HG03103 (cell line): ENCODE data around the gene PIP5K1B.
A peak's percentile ranks its signal among the peaks of the same experiment; 100 is the strongest.

Experiments
- ATAC-seq: cut with Tn5 transposase; IDR thresholded peaks from one replicate; pipeline ENCODE4 v1.9.1; 2021; ENCODE audit warnings: low read depth; ENCODE audit not compliant: unreplicated experiment

Gene PIP5K1B

GRCh38 chr9:68941780-68942459 lies 236.9 kb downstream of the PIP5K1B start:
- ATAC-seq, result no peak

- no peak for ATAC-seq
These were observed 237.8 kb downstream of the PIP5K1B start for GRCh38 chr9:68942790-68943189.

DNA sequence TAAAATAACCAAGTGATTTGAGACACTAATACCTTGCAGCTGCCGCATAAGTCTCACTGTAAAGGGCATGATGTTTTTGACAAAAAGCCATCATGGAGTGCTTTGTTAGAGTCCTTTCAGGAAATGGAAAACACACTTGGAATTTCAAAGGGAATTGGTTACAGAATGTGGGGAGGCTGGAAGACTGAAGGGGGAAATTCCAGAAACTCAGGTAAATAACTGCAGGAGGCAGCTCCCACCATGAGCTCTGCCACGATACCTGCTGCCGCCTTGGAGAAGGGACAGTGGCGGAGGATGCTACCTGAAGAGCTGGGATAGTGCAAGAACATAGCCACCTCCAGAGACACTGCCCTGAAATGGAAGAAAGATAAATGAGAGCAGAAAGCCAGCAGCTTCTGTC lies 242.0 kb downstream of the PIP5K1B start:
- no peak for ATAC-seq

GRCh38 chr9:68947842-68948569 lies 243.0 kb downstream of the PIP5K1B start:
- ATAC-seq, result no peak

- no peak for ATAC-seq
These were observed 244.4 kb downstream of the PIP5K1B start for GRCh38 chr9:68949271-68950000.

- no peak for ATAC-seq
These were observed 245.1 kb downstream of the PIP5K1B start for GRCh38 chr9:68950188-68950587.

GRCh38 chr9:68950689-68951088 lies 245.6 kb downstream of the PIP5K1B start:
- ATAC-seq, result no peak

- peak; percentile 71 for ATAC-seq
These were observed 247.0 kb downstream of the PIP5K1B start for GRCh38 chr9:68951879-68952659.

- ATAC-seq, result no peak
These were observed 248.7 kb downstream of the PIP5K1B start for GRCh38 chr9:68953771-68954170.

- ATAC-seq, result no peak
These were observed 250.3 kb downstream of the PIP5K1B start for GRCh38 chr9:68955330-68955729.

DNA sequence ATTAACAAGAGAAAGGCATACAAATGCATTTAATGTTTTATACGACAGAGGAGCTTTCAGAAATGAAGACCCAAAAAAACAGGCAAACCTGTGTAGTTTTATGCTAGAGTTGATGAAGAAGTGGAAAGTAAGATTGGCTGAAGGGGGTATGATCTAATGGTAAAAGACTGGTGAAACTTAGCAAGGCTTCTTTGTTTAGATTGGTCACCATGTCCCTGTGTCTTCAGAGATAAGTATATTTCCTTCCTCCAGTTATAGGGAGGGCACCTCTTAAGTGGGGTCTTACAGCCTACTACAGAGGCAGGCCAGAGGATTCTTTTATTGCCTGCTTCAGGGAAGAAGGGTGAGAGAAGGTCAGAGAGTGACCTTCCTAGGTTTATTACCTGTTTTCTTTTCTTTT lies 252.4 kb downstream of the PIP5K1B start:
- no peak for ATAC-seq

GRCh38 chr9:68961587-68961986 lies 256.5 kb downstream of the PIP5K1B start:
- ATAC-seq, result no peak

DNA sequence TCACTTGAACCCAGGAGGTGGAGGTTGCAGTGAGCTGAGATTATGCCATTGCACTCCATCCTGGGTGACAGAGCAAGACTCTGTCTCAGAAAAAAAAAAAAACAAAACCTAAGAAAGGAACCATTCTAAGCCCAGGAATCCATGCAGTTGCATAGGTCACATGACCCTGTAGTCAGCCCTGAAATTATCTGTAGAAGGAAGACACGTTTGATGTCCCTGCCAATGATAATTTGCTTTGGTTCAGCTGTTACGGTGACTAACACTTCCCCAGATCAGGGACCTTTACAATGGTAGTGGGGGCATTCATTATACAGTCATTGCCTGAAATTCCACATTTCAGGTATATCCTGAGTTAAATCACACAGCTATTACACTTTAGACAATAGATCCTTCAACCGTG lies 258.4 kb downstream of the PIP5K1B start:
- ATAC-seq, result no peak

DNA sequence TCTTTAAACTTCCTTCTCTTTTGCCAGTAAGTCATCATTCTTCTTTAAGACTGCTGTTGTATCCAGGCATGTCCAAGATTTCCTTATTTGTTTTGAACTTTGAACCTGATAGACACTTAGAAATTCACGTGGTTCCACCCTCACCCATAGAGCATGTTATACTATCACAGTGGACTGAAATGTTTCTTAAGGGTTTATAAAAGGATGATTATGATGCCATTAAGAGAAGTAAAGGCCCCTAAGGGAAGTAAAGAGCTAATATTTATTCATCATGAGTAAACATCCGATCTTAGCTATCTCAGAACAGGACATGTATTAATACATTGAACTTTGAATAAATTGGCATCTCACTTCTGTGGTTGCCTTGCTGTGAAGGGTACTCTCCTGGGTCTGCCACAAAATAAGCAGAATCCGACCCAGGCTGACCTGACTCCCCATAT lies 259.1 kb downstream of the PIP5K1B start:
- ATAC-seq, result no peak

DNA sequence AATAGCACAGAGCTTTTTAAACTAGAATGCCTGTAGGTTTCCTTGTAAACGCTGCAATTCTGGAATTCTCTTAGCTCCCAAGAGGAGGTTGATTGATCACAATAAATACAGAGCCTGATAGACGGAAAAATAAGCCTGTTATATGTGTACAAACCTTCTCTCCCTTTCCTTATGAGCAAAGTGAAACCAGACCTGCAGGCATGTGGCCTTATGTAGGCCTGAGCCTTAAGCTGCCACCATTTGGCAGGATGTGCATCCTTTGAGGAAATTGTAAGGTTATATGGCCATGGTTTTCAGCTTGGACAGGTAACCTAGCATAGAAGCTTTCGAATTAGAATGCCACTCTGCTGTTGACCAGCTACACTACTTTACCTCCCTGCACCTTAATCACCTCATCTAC lies 259.7 kb downstream of the PIP5K1B start:
- no peak for ATAC-seq

GRCh38 chr9:68966496-68966944 lies 261.5 kb downstream of the PIP5K1B start:
- ATAC-seq, result no peak

GRCh38 chr9:68967800-68968199 lies 262.8 kb downstream of the PIP5K1B start:
- no peak for ATAC-seq

DNA sequence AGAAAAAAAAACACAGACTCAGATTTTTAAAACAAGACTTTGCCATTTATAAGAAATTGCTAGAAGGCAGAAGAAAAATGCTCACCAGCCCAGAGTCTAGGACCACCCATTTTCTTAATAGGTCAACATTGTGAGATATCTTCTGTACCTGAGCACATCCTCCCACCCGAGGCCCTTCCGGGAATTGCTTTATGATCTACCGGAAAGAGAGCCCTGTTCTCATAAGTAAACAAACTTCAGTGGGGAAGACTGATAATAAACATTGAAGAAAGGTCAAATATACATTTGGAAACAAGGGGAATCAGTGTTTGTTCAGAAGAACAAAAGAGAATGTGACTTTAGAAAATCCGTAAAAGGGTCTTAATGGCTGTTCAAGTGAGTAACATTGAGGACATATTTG lies 264.5 kb downstream of the PIP5K1B start:
- ATAC-seq, result no peak

- ATAC-seq, result no peak
These were observed 265.1 kb downstream of the PIP5K1B start for GRCh38 chr9:68970151-68970550.

DNA sequence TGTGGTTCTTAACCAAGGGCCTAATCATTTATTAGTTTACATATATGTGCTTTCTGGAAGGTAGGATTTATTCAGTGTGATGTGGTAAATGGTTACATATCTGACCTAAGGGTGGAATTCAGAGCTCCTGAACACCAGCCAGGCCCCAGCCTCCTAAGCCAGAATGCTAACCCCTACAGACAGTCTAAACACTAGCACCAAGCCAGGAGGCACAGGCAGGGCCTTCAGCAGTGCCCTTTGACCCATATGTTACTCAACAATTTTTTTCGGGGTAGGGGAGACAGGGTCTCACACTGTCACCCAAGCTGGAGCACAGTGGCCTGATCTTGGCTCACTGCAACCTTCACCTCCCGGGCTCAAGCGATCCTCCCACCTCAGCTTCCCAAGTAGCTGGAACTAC lies 268.6 kb downstream of the PIP5K1B start:
- ATAC-seq, result no peak

GRCh38 chr9:68974431-68974830 lies 269.4 kb downstream of the PIP5K1B start:
- peak; percentile 83 for ATAC-seq
